SK-N-SH (cell line): Measurements from ENCODE around the gene C4orf50.

Experiments
- CTCF ChIP-seq: fragments of 200-600 bp; sonication (generic); IDR thresholded peaks from 2 replicates; pipeline ENCODE4 v1.6.1; 2017; ENCODE audit warnings: antibody characterized with exemption, mild to moderate bottlenecking, moderate library complexity
- EP300 ChIP-seq, 2 experiments: IDR thresholded peaks; 2 replicates each; pipeline versions ENCODE4 v1.4.0 to v1.6.1; 2012; ENCODE audit warnings: borderline replicate concordance in 1 of 2, low read depth in 1 of 2, low read length in 1 of 2
- EZH2phosphoT487 ChIP-seq: fragments of 200-600 bp; sonication (generic); IDR thresholded peaks from 2 replicates; pipeline ENCODE4 v1.6.1; 2017; ENCODE audit warnings: low read depth, mixed run types, mild to moderate bottlenecking, antibody characterized with exemption, moderate library complexity, borderline replicate concordance
- TAF1 ChIP-seq: IDR thresholded peaks from 2 replicates; pipeline ENCODE4 v1.6.1; 2012; ENCODE audit warnings: low read depth, mild to moderate bottlenecking, low read length, moderate library complexity, borderline replicate concordance
- YY1 ChIP-seq: IDR thresholded peaks from 2 replicates; pipeline ENCODE4 v1.4.0; 2012; ENCODE audit warnings: low read depth, mild to moderate bottlenecking

GRCh38 chr4:6052679-6053078 is 34.4 kb upstream of the C4orf50 start:
- TF ChIP-seq CTCF (no peak), EZH2phosphoT487 (no peak), TAF1 (no peak), EP300 (IDR thresholded peaks at IDR 0.05; ENCODE audit: borderline replicate concordance in 1 of 2, low read depth in 1 of 2, low read length in 1 of 2) (no peak), YY1 (no peak)
